PFSK-1 (cell line): ENCODE results near the gene VPS35L.

ENCODE experiments used
- POLR2AphosphoS5 ChIP-seq: IDR thresholded peaks from 2 replicates; pipeline ENCODE4 v1.6.1; 2012; ENCODE audit warnings: low read depth, mild to moderate bottlenecking, control low read depth, low read length, moderate library complexity
- SIN3A ChIP-seq: IDR thresholded peaks from 2 replicates; pipeline ENCODE4 v1.6.1; 2012; ENCODE audit warnings: mild to moderate bottlenecking, low read length, moderate library complexity, borderline replicate concordance; ENCODE audit not compliant: insufficient read depth
- TAF1 ChIP-seq: IDR thresholded peaks from 2 replicates; pipeline ENCODE4 v1.6.1; 2012; ENCODE audit warnings: low read length, control low read depth, borderline replicate concordance; ENCODE audit not compliant: insufficient read depth
- TF ChIP-seq, protein P1 (sequence below), 2 experiments: IDR thresholded peaks; 2 replicates each; pipeline versions ENCODE4 v1.6.1 to v1.8.0; 2011 to 2012; ENCODE audit warnings: low read depth in 2 of 2, low read length in 2 of 2, control low read depth in 1 of 2, inconsistent platforms in 1 of 2, mild to moderate bottlenecking in 1 of 2, moderate library complexity in 1 of 2; ENCODE audit not compliant: insufficient read depth in 1 of 2

DNA sequence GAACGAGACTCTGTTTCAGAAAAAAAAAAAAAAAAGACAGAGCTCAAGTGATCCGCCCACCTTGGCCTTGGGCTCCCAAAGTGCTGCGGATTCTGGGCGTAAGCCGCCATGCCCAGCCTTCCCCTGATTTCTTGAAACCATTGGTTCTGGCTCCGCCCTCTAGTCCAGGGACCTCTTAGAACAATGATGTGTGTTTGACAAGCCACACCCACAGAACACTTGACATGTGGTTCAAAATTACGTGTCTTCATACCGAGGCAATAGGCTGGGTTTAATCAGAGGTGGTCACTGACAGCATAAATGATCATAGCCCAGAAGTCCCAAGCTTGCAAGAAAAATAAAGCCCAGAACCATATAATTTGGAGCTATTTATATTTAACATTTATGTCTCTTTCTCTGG lies 139.5 kb downstream of the VPS35L start:
- TF ChIP-seq POLR2AphosphoS5 (no peak), TAF1 (no peak), SIN3A (no peak)
- TF ChIP-seq, protein P1, sequence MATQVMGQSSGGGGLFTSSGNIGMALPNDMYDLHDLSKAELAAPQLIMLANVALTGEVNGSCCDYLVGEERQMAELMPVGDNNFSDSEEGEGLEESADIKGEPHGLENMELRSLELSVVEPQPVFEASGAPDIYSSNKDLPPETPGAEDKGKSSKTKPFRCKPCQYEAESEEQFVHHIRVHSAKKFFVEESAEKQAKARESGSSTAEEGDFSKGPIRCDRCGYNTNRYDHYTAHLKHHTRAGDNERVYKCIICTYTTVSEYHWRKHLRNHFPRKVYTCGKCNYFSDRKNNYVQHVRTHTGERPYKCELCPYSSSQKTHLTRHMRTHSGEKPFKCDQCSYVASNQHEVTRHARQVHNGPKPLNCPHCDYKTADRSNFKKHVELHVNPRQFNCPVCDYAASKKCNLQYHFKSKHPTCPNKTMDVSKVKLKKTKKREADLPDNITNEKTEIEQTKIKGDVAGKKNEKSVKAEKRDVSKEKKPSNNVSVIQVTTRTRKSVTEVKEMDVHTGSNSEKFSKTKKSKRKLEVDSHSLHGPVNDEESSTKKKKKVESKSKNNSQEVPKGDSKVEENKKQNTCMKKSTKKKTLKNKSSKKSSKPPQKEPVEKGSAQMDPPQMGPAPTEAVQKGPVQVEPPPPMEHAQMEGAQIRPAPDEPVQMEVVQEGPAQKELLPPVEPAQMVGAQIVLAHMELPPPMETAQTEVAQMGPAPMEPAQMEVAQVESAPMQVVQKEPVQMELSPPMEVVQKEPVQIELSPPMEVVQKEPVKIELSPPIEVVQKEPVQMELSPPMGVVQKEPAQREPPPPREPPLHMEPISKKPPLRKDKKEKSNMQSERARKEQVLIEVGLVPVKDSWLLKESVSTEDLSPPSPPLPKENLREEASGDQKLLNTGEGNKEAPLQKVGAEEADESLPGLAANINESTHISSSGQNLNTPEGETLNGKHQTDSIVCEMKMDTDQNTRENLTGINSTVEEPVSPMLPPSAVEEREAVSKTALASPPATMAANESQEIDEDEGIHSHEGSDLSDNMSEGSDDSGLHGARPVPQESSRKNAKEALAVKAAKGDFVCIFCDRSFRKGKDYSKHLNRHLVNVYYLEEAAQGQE (IDR thresholded peaks at IDR 0.05; ENCODE audit: insufficient read depth in 1 of 2, low read depth in 2 of 2, low read length in 2 of 2), result no peak
